CD14-positive monocyte (primary cell): ENCODE data around the gene ITPK1. TPM values are rescaled to one million over a fixed set of nuclear protein-coding genes. Genes with fewer than 3 reads are reported as not detected.

ENCODE experiments used
- DNase-seq, 3 donors: peaks; one replicate each; pipeline ENCODE4 v3.0.0-alpha.2; 2011 to 2022
- H2AFZ ChIP-seq: 2 replicates; pipeline ENCODE4 v1.6.0; 2012; ENCODE audit warnings: mild to moderate bottlenecking, low read depth, low read length, inconsistent platforms; ENCODE audit not compliant: insufficient read depth, poor library complexity, severe bottlenecking
- H3K27ac ChIP-seq, 2 donors: 1 replicate in 1 of 2; 2 replicates in 1 of 2; pipeline ENCODE4 v1.5.1; 2012 to 2013; ENCODE audit warnings: low read length in 2 of 2, control low read depth in 1 of 2, inconsistent platforms in 1 of 2, low read depth in 1 of 2, mild to moderate bottlenecking in 1 of 2
- H3K27me3 ChIP-seq, 2 donors: one replicate each; pipeline versions ENCODE4 v1.6.0 to v1.6.1; 2011 to 2013; ENCODE audit warnings: low read length in 2 of 2; ENCODE audit not compliant: control insufficient read depth in 2 of 2, insufficient read depth in 2 of 2
- H3K36me3 ChIP-seq, 2 donors: replicated peaks in 1 of 2; 1 replicate in 1 of 2; 2 replicates in 1 of 2; pipeline versions ENCODE4 v1.5.1 to v1.6.1; 2012 to 2013; ENCODE audit warnings: low read length in 2 of 2, control low read depth in 1 of 2, inconsistent platforms in 1 of 2, mild to moderate bottlenecking in 1 of 2; ENCODE audit not compliant: insufficient read depth in 2 of 2, control insufficient read depth in 1 of 2
- H3K4me1 ChIP-seq, 2 donors: 1 replicate in 1 of 2; 2 replicates in 1 of 2; pipeline versions ENCODE4 v1.5.1 to v1.6.1; 2012 to 2013; ENCODE audit warnings: low read length in 2 of 2, control low read depth in 1 of 2, inconsistent platforms in 1 of 2, mild to moderate bottlenecking in 1 of 2, moderate library complexity in 1 of 2; ENCODE audit not compliant: insufficient read depth in 2 of 2, control insufficient read depth in 1 of 2
- H3K4me2 ChIP-seq: replicated peaks from 2 replicates; pipeline ENCODE3; 2012; ENCODE audit warnings: low read length, moderate library complexity, mild to moderate bottlenecking; ENCODE audit not compliant: poor library complexity, severe bottlenecking; ENCODE audit errors: extremely low read depth
- H3K4me3 ChIP-seq, 3 experiments: fragments of 200-600 bp in 1 of 3; sonication (generic) in 1 of 3; replicated peaks in 1 of 3; 1 replicate in 2 of 3; 2 replicates in 1 of 3; pipeline ENCODE4 v1.5.1; 2011 to 2013; ENCODE audit warnings: low read length in 3 of 3, mild to moderate bottlenecking in 3 of 3, control low read depth in 2 of 3, low read depth in 2 of 3, inconsistent platforms in 1 of 3, moderate library complexity in 1 of 3
- H3K79me2 ChIP-seq: 2 replicates; pipeline ENCODE4 v1.6.0; 2012; ENCODE audit warnings: mild to moderate bottlenecking, control low read depth, inconsistent platforms, low read length, moderate library complexity; ENCODE audit not compliant: insufficient read depth
- H3K9ac ChIP-seq: 2 replicates; pipeline ENCODE4 v1.6.0; 2017; ENCODE audit warnings: low read length, mild to moderate bottlenecking; ENCODE audit not compliant: insufficient read depth, poor library complexity, severe bottlenecking
- H3K9me3 ChIP-seq, 2 donors: replicated peaks in 1 of 2; 1 replicate in 1 of 2; 2 replicates in 1 of 2; pipeline versions ENCODE4 v1.5.1 to v1.6.1; 2012 to 2013; ENCODE audit warnings: low read length in 2 of 2, control low read depth in 1 of 2; ENCODE audit not compliant: control insufficient read depth in 1 of 2, insufficient read depth in 1 of 2
- H4K20me1 ChIP-seq: 2 replicates; pipeline ENCODE4 v1.6.0; 2012; ENCODE audit warnings: mild to moderate bottlenecking, low read length, control low read depth, moderate library complexity; ENCODE audit not compliant: insufficient read depth
- H3K27ac Mint-ChIP-seq, 7 donors: one replicate each; pipeline ENCODE4 v1.8.0; 2020; ENCODE audit warnings: mild to moderate bottlenecking in 7 of 7, mixed read lengths in 7 of 7, moderate library complexity in 6 of 7, inconsistent platforms in 2 of 7
- H3K27me3 Mint-ChIP-seq, 3 donors: one replicate each; pipeline ENCODE4 v1.8.0; 2021 to 2022; ENCODE audit warnings: low read depth in 3 of 3, mild to moderate bottlenecking in 3 of 3, mixed read lengths in 3 of 3, moderate library complexity in 3 of 3, inconsistent platforms in 1 of 3
- H3K36me3 Mint-ChIP-seq, 2 donors: one replicate each; pipeline ENCODE4 v1.8.0; 2020; ENCODE audit warnings: mixed read lengths in 2 of 2, inconsistent platforms in 1 of 2, mild to moderate bottlenecking in 1 of 2
- H3K4me1 Mint-ChIP-seq: one replicate; pipeline ENCODE4 v1.8.0; 2020; ENCODE audit warnings: mild to moderate bottlenecking, mixed read lengths
- H3K4me3 Mint-ChIP-seq, 2 donors: one replicate each; pipeline ENCODE4 v1.8.0; 2020; ENCODE audit warnings: mild to moderate bottlenecking in 2 of 2, mixed read lengths in 2 of 2, moderate library complexity in 1 of 2
- H3K9me3 Mint-ChIP-seq, 7 donors: one replicate each; pipeline ENCODE4 v1.8.0; 2020 to 2022; ENCODE audit warnings: mixed read lengths in 7 of 7, mild to moderate bottlenecking in 6 of 7, moderate library complexity in 6 of 7, inconsistent platforms in 2 of 7
- WGBS: methylation state at CpG from one replicate; pipeline ENCODE4 v1.1.5; 2013; ENCODE audit warnings: missing lambda C conversion rate; ENCODE audit not compliant: insufficient coverage; 5-methylcytosine and 5-hydroxymethylcytosine counted together
- intact Hi-C, 2 donors: fragments of 100-400 bp; cut with micrococcal nuclease; formaldehyde crosslinking; loops; one replicate each; pipeline versions ENCODE4 v1.15.0 to v1.15.1; 2023
- polyA plus RNA-seq, 3 donors: library from polyadenylated mRNA; depleted of rRNA in 1 of 3; unstranded in 2 of 3; stranded (reverse) in 1 of 3; fragments of 300-500 nt in 2 of 3; fragments of >200 nt in 1 of 3; fragmentation: Illumina TruSeq in 2 of 3; gene quantifications; 1 replicate in 2 of 3; 2 replicates in 1 of 3; pipeline ENCODE4 v1.2.3, GENCODE V29; 2012 to 2021
- TF ChIP-seq, protein P1 (sequence below): fragments of 200-600 bp; IDR thresholded peaks from one replicate; pipeline ENCODE4 v1.8.0; 2022; ENCODE audit warnings: antibody characterized with exemption, mild to moderate bottlenecking

Gene ITPK1
- polyA plus RNA-seq, 3 donors, result 57.1 to 144 (median 63.0) TPM

DNA sequence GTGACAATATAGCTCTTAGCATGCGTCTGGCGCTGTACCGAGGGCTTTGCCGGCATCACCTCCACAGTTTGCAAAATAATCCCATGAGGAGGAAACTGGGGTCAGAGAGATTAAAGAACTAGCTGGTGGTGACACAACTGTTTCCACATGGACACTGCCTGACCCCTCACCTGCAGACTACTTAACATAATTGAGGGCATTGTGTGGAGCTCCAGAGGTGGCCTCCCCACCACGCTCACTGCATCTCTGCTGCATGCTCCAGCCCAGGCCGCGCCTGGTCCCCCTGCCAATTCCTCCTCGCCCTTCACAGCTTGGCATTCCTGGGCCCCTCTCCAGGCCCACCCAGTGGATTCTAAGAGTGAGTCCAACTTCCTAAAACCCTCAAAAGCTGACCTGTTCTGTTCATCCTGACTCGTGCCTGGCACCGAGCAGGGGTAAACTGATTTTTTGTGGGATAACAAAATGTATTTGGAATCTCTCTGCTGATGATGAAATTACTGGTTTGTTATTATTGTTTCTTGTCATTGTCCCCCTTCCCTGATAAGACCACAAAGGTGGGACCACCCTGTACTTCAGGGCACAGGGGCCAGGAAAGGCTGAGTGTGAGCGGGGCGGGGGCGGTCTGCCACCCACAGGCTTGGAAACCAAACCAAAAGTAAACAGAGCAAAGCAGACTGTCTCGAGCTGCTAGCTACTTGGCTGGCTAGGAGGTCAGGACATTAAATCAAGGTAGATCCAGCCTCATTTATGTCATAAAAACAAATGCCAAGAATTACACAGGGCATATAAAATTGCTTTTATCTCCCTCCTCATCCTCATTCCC is 152.2 kb downstream of the ITPK1 start:
- H3K27ac Mint-ChIP-seq, result peak overlapping the region in 2 of 7 donors; percentile 54 to 81
- no peak overlapping the region for H3K4me2 ChIP-seq

DNA sequence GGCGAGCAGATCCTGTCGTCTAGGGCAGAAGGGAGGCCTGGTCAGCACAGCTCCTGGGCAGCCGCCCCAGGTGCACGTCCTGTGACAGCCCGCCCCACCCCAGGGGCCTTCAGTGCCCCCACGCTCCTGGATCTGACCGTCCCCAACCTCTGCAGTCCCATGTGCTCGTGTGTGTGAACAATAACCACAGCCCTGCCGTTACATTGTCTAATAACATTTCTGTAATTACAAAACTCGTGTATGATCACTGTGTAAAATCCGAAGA is 153.0 kb downstream of the ITPK1 start:
- Histone ChIP-seq H3K79me2 (peaks cover 56% of the 10 kb centered on the region), H3K27ac (no peak overlapping the region), H3K4me1 (peaks cover 0 to 2% of the 10 kb centered on the region in 2 donors), H3K9me3 (no peaks in the 10 kb centered on the region), H4K20me1 (peaks cover 95% of the 10 kb centered on the region), H3K4me2 (no peak overlapping the region), H3K4me3 (no peak overlapping the region), H3K36me3 (peaks cover 55 to 64% of the 10 kb centered on the region in 2 donors), H3K27me3 (no peaks in the 10 kb centered on the region), H3K9ac (no peak overlapping the region), H2AFZ (no peak overlapping the region)
- Mint-ChIP-seq H3K27ac (no peak overlapping the region), H3K4me1 (peaks cover 8% of the 10 kb centered on the region), H3K4me3 (no peak overlapping the region), H3K27me3 (peaks cover 0 to 1% (median 1%) of the 10 kb centered on the region in 3 donors), H3K9me3 (peaks cover 0 to 5% (median 2%) of the 10 kb centered on the region in 7 donors), H3K36me3 (peaks cover 59 to 70% of the 10 kb centered on the region in 2 donors)
- TF ChIP-seq, protein P1, sequence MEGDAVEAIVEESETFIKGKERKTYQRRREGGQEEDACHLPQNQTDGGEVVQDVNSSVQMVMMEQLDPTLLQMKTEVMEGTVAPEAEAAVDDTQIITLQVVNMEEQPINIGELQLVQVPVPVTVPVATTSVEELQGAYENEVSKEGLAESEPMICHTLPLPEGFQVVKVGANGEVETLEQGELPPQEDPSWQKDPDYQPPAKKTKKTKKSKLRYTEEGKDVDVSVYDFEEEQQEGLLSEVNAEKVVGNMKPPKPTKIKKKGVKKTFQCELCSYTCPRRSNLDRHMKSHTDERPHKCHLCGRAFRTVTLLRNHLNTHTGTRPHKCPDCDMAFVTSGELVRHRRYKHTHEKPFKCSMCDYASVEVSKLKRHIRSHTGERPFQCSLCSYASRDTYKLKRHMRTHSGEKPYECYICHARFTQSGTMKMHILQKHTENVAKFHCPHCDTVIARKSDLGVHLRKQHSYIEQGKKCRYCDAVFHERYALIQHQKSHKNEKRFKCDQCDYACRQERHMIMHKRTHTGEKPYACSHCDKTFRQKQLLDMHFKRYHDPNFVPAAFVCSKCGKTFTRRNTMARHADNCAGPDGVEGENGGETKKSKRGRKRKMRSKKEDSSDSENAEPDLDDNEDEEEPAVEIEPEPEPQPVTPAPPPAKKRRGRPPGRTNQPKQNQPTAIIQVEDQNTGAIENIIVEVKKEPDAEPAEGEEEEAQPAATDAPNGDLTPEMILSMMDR, result no peak
- DNase-seq, result no peak
- WGBS, result 96% methylated on average over 11 of the region's 11 CpGs
- intact Hi-C loops, result no loop called here

More for the DNA sequence above, 152.2 kb downstream of the ITPK1 start:
- no peak overlapping the region for H3K4me3 ChIP-seq
- Mint-ChIP-seq H3K4me3 (no peak overlapping the region), H3K36me3 (peaks cover 52 to 67% of the 10 kb centered on the region in 2 donors), H3K4me1 (peaks cover 8% of the 10 kb centered on the region), H3K9me3 (peaks cover 0 to 6% (median 3%) of the 10 kb centered on the region in 7 donors), H3K27me3 (peaks cover 0 to 1% (median 1%) of the 10 kb centered on the region in 3 donors)
- no peaks in the 10 kb centered on the region for H3K27me3 ChIP-seq
- DNase-seq, result no peak
- TF ChIP-seq, protein P1, result no peak
- H2AFZ ChIP-seq, result no peak overlapping the region
- intact Hi-C loops, result no loop called here
- peak overlapping the region; percentile 4 for H3K9ac ChIP-seq
- H3K4me1 ChIP-seq, result peaks cover 0 to 2% of the 10 kb centered on the region in 2 donors
- peak overlapping the region in 1 of 2 donors; percentile 36 for H3K27ac ChIP-seq
- peaks cover 62% of the 10 kb centered on the region for H3K79me2 ChIP-seq
- peaks cover 48 to 56% of the 10 kb centered on the region in 2 donors for H3K36me3 ChIP-seq
- 96% methylated on average over 5 of the region's 14 CpGs for WGBS
- H3K9me3 ChIP-seq, result no peaks in the 10 kb centered on the region
- H4K20me1 ChIP-seq, result peaks cover 95% of the 10 kb centered on the region
